ENCODE results near the gene GPSM1.

The GPSM1 gene

DNA sequence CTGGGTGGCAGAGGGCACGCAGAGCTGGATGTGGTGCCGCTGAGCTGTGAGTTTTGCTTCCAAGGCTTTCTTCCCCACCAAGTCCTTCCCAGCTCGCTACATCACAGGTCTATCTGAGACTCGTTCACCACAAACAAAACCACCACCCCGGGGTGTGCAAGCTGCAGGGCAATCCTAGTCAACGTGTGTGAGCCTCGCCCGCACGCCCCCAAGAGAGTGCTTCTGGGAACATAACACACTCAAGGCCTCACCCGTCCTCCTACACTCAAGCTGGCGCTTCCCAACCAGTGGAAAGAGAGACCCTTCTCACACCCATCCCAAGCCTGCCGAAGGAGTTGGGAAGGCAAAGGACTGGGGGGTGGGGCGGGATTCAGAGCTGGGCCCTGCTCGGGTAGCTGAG lies 62.1 kb downstream of the GPSM1 start:
- Histone ChIP-seq H3K4me3 (ENCODE audit: low read length) (no peak overlapping the region), H3K36me3 (ENCODE audit: control insufficient read depth, insufficient read depth, low read length) (peaks cover 42% of the 10 kb centered on the region), H3K27ac (ENCODE audit: low read length) (no peak overlapping the region), H3K4me1 (ENCODE audit: control insufficient read depth, insufficient read depth, low read length) (no peaks in the 10 kb centered on the region), H3K27me3 (ENCODE audit: control insufficient read depth, insufficient read depth, low read length) (no peaks in the 10 kb centered on the region), H3K9me3 (ENCODE audit: control insufficient read depth, insufficient read depth, low read length) (no peaks in the 10 kb centered on the region)
- no peak for DNase-seq (ENCODE audit: low read depth, low spot score)
- no CpG with 5 or more reads among the region's 14 CpGs for WGBS (ENCODE audit: insufficient coverage, insufficient read length)

DNA sequence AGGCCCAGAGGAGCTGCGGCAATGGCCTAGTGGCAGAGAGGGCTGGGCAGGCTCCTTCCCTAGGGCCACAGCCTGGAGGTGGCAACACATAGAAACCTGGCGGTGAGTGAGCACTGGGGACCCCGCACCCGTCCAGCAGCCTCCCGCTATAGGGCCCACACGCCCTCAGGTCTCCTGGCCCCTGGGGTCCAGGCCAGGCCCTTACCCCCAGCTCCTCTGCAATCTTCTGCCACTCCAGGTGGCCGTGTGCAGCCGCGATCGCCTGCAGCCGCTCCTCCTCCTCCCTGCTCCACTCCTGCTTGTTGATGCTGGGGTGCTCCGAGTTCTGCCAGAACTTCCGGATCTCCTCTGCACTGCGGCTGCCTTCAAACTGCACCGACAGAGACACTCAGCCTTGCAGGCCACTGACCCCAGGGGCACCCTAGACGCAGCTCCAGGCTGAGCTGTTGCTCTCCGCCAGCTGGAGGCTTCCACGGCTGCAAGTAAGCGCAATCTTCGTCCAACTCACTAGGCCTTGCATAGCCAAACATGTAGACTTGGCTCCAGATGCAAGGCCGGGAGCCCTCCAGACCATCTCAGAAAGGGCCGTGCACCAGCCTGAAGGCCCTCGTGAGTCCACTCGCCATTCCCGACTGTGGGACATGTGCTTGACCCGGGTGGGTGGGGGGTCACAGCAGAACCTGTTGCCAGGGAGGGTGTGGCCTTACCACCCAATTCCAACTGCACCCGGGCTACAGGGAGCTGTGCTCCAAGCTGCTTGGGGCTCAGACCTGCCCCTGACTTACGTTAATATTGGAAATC lies 64.6 kb downstream of the GPSM1 start:
- no peak overlapping the region for H3K4me3 ChIP-seq (ENCODE audit: low read length)
- peaks cover 64% of the 10 kb centered on the region for H3K36me3 ChIP-seq (ENCODE audit: control insufficient read depth, insufficient read depth, low read length)

GRCh38 chr9:136392538-136393449 lies 65.5 kb downstream of the GPSM1 start:
- Histone ChIP-seq H3K9me3 (ENCODE audit: control insufficient read depth, insufficient read depth, low read length) (no peaks in the 10 kb centered on the region), H3K27ac (ENCODE audit: low read length) (no peak overlapping the region), H3K4me3 (ENCODE audit: low read length) (no peak overlapping the region; the same call in 1 of the 2 replicates), H3K36me3 (ENCODE audit: control insufficient read depth, insufficient read depth, low read length) (peaks cover 62% of the 10 kb centered on the region), H3K27me3 (ENCODE audit: control insufficient read depth, insufficient read depth, low read length) (no peaks in the 10 kb centered on the region), H3K4me1 (ENCODE audit: control insufficient read depth, insufficient read depth, low read length) (no peaks in the 10 kb centered on the region)
- WGBS (ENCODE audit: insufficient coverage, insufficient read length), result no CpG with 5 or more reads among the region's 21 CpGs
- DNase-seq (ENCODE audit: low read depth, low spot score), result no peak

More for the DNA sequence above, 64.6 kb downstream of the GPSM1 start:
- no peaks in the 10 kb centered on the region for H3K9me3 ChIP-seq (ENCODE audit: control insufficient read depth, insufficient read depth, low read length)
- WGBS (ENCODE audit: insufficient coverage, insufficient read length), result no CpG with 5 or more reads among the region's 28 CpGs
- H3K4me1 ChIP-seq (ENCODE audit: control insufficient read depth, insufficient read depth, low read length), result no peaks in the 10 kb centered on the region
- H3K27me3 ChIP-seq (ENCODE audit: control insufficient read depth, insufficient read depth, low read length), result no peaks in the 10 kb centered on the region
- DNase-seq (ENCODE audit: low read depth, low spot score), result no peak
- H3K27ac ChIP-seq (ENCODE audit: low read length), result no peak overlapping the region

DNA sequence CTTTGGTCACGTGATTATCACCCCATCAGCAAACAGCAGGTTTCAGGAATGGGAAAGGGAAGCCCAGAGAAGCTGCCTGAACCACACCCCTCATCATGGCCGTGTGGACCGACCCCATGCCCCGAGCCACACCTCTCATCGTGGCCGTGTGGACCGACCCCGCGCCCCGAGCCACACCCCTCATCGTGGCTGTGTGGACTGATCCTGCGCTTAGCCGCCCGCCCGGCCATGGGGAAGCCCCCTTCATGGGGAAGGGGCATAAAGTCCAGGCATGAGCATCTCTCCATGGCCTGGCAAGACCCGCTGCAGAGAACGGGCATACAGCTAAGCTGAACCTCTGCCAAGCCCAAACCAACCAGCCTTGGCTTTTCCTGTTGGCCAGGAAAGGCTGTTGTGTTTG lies 66.2 kb downstream of the GPSM1 start:
- no peak overlapping the region for H3K4me3 ChIP-seq (ENCODE audit: low read length)
- H3K36me3 ChIP-seq (ENCODE audit: control insufficient read depth, insufficient read depth, low read length), result peaks cover 55% of the 10 kb centered on the region
- no CpG with 5 or more reads among the region's 17 CpGs for WGBS (ENCODE audit: insufficient coverage, insufficient read length)

GRCh38 chr9:136394312-136395019 lies 67.1 kb downstream of the GPSM1 start:
- no peak for DNase-seq (ENCODE audit: low read depth, low spot score)
- no peaks in the 10 kb centered on the region for H3K27me3 ChIP-seq (ENCODE audit: control insufficient read depth, insufficient read depth, low read length)
- H3K4me1 ChIP-seq (ENCODE audit: control insufficient read depth, insufficient read depth, low read length), result no peaks in the 10 kb centered on the region
- H3K4me3 ChIP-seq (ENCODE audit: low read length), result no peak overlapping the region
- no peaks in the 10 kb centered on the region for H3K9me3 ChIP-seq (ENCODE audit: control insufficient read depth, insufficient read depth, low read length)
- no peak overlapping the region for H3K27ac ChIP-seq (ENCODE audit: low read length)
- peaks cover 49% of the 10 kb centered on the region for H3K36me3 ChIP-seq (ENCODE audit: control insufficient read depth, insufficient read depth, low read length)
- no CpG with 5 or more reads among the region's 21 CpGs for WGBS (ENCODE audit: insufficient coverage, insufficient read length)

More for the DNA sequence above, 66.2 kb downstream of the GPSM1 start:
- H3K4me1 ChIP-seq (ENCODE audit: control insufficient read depth, insufficient read depth, low read length), result no peaks in the 10 kb centered on the region
- no peak overlapping the region for H3K27ac ChIP-seq (ENCODE audit: low read length)
- no peaks in the 10 kb centered on the region for H3K27me3 ChIP-seq (ENCODE audit: control insufficient read depth, insufficient read depth, low read length)
- H3K9me3 ChIP-seq (ENCODE audit: control insufficient read depth, insufficient read depth, low read length), result no peaks in the 10 kb centered on the region
- DNase-seq (ENCODE audit: low read depth, low spot score), result no peak

DNA sequence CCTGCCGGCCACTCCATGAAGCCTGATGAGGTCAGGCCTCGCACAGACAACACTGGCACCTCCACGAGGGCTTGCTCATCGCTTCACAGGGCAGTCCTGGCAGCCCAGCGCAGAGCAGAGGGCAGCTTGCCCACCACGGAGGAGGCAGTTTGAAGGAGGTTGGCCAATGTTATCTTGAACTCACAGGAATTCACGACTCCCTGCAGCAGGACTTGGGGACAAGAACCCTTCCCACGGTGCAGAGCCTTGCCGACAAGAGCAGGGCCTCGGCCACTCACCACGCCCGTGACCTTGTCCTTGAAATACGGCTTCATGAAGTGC lies 67.6 kb downstream of the GPSM1 start:
- DNase-seq (ENCODE audit: low read depth, low spot score), result no peak
- peaks cover 48% of the 10 kb centered on the region for H3K36me3 ChIP-seq (ENCODE audit: control insufficient read depth, insufficient read depth, low read length)
- no peaks in the 10 kb centered on the region for H3K9me3 ChIP-seq (ENCODE audit: control insufficient read depth, insufficient read depth, low read length)
- H3K27me3 ChIP-seq (ENCODE audit: control insufficient read depth, insufficient read depth, low read length), result no peaks in the 10 kb centered on the region
- no peak overlapping the region; the same call in 1 of the 2 replicates for H3K4me3 ChIP-seq (ENCODE audit: low read length)
- H3K27ac ChIP-seq (ENCODE audit: low read length), result no peak overlapping the region
- H3K4me1 ChIP-seq (ENCODE audit: control insufficient read depth, insufficient read depth, low read length), result no peaks in the 10 kb centered on the region
- WGBS (ENCODE audit: insufficient coverage, insufficient read length), result no CpG with 5 or more reads among the region's 13 CpGs

- H3K4me1 ChIP-seq (ENCODE audit: control insufficient read depth, insufficient read depth, low read length), result no peaks in the 10 kb centered on the region
- no peak overlapping the region for H3K27ac ChIP-seq (ENCODE audit: low read length)
- H3K9me3 ChIP-seq (ENCODE audit: control insufficient read depth, insufficient read depth, low read length), result no peaks in the 10 kb centered on the region
- H3K27me3 ChIP-seq (ENCODE audit: control insufficient read depth, insufficient read depth, low read length), result no peaks in the 10 kb centered on the region
- WGBS (ENCODE audit: insufficient coverage, insufficient read length), result no CpG with 5 or more reads among the region's 26 CpGs
- peaks cover 48% of the 10 kb centered on the region for H3K36me3 ChIP-seq (ENCODE audit: control insufficient read depth, insufficient read depth, low read length)
- H3K4me3 ChIP-seq (ENCODE audit: low read length), result no peak overlapping the region
- no peak for DNase-seq (ENCODE audit: low read depth, low spot score)
These were observed 68.2 kb downstream of the GPSM1 start for GRCh38 chr9:136395345-136396218.

GRCh38 chr9:136396219-136396515 lies 68.8 kb downstream of the GPSM1 start:
- Histone ChIP-seq H3K36me3 (ENCODE audit: control insufficient read depth, insufficient read depth, low read length) (peaks cover 48% of the 10 kb centered on the region), H3K4me3 (ENCODE audit: low read length) (no peak overlapping the region), H3K27me3 (ENCODE audit: control insufficient read depth, insufficient read depth, low read length) (no peaks in the 10 kb centered on the region), H3K27ac (ENCODE audit: low read length) (no peak overlapping the region), H3K4me1 (ENCODE audit: control insufficient read depth, insufficient read depth, low read length) (no peaks in the 10 kb centered on the region), H3K9me3 (ENCODE audit: control insufficient read depth, insufficient read depth, low read length) (no peaks in the 10 kb centered on the region)
- DNase-seq (ENCODE audit: low read depth, low spot score), result no peak
- WGBS (ENCODE audit: insufficient coverage, insufficient read length), result no CpG with 5 or more reads among the region's 4 CpGs

- Histone ChIP-seq H3K36me3 (ENCODE audit: control insufficient read depth, insufficient read depth, low read length) (peaks cover 38% of the 10 kb centered on the region), H3K9me3 (ENCODE audit: control insufficient read depth, insufficient read depth, low read length) (no peaks in the 10 kb centered on the region), H3K27ac (ENCODE audit: low read length) (no peak overlapping the region), H3K4me1 (ENCODE audit: control insufficient read depth, insufficient read depth, low read length) (no peaks in the 10 kb centered on the region), H3K4me3 (ENCODE audit: low read length) (no peak overlapping the region), H3K27me3 (ENCODE audit: control insufficient read depth, insufficient read depth, low read length) (no peaks in the 10 kb centered on the region)
- no peak for DNase-seq (ENCODE audit: low read depth, low spot score)
- no CpG with 5 or more reads among the region's 6 CpGs for WGBS (ENCODE audit: insufficient coverage, insufficient read length)
These were observed 70.3 kb downstream of the GPSM1 start for GRCh38 chr9:136397643-136398042.

DNA sequence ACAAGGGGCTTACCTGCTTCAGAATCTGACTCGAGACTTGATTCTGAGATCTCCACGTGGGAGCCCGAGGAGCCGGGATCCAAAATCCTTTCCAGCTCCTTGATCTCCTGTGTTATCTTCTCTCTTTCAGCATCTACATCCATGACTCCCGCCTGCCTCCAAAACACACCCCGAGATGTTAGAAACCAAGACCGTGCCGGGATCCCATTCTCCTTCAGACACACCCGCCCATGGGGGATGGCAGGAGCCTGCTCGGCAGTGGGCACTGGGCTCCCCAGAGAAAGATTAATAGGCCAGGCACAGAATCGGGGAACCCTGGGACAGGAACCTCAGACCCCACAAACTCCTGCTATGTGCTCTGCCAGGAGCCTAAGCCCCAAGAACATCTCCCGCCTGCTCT lies 70.9 kb downstream of the GPSM1 start:
- WGBS (ENCODE audit: insufficient coverage, insufficient read length), result no CpG with 5 or more reads among the region's 12 CpGs
- no peak overlapping the region for H3K27ac ChIP-seq (ENCODE audit: low read length)
- peaks cover 33% of the 10 kb centered on the region for H3K36me3 ChIP-seq (ENCODE audit: control insufficient read depth, insufficient read depth, low read length)
- H3K9me3 ChIP-seq (ENCODE audit: control insufficient read depth, insufficient read depth, low read length), result no peaks in the 10 kb centered on the region
- DNase-seq (ENCODE audit: low read depth, low spot score), result no peak
- H3K4me1 ChIP-seq (ENCODE audit: control insufficient read depth, insufficient read depth, low read length), result no peaks in the 10 kb centered on the region
- no peaks in the 10 kb centered on the region for H3K27me3 ChIP-seq (ENCODE audit: control insufficient read depth, insufficient read depth, low read length)
- H3K4me3 ChIP-seq (ENCODE audit: low read length), result no peak overlapping the region

Data from iPS DF 6.9 (cell line).